NCI-H2029 (cell line): Measurements from ENCODE around the gene HDAC8.
"Not testable (repeated sequence)": the region's sequence is repeated elsewhere in the genome, so short reads cannot be mapped to it uniquely, and the experiment has no call there.

Source experiments
- DNase-seq: peaks from one replicate; lab custom pipeline; 2025; lab: John Stamatoyannopoulos, UW

The HDAC8 gene

GRCh38 chrX:72532366-72532765, 40.3 kb downstream of the HDAC8 start:
- no peak for DNase-seq

DNA sequence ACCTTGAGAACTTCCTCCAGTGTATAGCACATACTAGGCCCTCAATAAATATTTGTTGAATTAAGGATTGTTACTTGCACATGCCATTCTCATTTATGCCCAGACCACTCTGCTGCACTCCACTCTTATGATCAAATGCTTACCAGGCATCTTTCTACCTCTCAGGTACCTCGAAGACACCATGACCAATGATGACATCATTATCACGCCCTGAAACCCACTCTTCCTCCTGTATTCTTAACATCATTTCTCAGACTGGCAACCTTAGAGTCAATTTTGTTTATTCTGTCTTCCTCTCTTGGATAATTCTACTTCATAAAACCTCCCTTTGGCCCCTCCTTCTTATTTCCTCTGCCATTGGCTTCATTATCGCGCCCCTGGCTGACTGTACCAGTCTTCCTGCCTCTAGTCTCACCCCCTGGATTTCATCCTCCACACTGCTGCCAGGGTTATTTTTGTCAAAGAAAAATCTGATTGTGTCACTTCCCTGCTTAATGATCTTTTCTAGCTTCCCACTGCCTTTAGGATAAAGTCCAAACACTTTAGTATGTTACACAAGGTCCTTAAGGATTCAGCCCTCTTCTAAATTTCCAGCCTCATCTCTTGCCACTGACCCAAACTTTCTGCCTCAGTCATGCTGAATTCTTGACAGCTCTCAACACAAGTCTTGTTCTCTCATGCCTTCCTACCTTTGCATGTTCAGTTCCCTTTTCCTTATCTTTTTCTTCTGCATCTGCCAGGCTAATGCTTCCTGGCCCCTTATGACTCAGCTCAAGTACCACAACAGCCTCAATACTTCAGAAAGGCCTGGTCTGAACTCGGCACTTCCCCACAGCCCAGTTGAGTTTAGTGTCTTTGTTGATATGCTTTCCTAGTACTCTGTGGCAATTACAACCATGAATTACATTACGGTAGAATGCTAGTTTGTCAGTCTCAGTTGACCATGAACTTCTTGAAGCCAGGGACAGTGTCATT, 45.8 kb downstream of the HDAC8 start:
- DNase-seq = no peak

DNA sequence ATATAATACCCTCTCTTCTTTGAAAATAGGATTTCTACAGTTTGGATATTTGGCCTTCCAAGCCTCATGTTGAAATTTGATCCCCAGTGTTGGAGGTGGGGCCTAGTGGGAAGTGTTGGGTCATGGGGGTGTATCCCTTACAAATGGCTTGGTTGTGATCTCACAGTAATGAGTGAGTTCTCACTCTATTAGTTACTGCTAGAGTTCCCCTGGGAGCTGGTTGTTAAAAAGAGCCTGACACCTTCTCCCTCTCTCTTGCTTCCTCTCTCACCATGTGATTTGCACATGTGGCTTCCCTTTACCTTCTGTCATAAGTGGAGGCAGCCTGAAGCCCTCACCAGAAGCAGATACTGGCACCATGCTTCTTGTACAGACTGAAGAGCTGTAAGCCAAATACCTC, 73.9 kb downstream of the HDAC8 start:
- no peak for DNase-seq

DNA sequence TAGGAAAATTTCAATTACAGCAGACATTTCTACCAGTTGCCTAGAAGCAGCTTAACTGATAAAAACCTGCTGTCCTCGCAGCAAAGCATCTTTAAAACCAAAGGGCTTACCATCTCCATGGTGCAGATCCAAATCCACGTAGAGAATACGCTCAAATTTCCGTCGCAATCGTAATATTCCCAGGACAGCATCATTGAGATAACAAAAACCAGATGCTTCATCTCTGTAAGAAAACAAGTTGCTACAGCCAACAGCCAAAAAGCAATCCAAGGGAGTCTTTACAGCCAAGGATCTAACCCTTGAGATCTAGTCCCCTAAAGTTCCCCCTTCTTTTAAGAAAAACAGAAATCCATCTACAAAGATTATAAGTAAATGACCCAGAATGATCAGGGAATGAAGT, 77.6 kb downstream of the HDAC8 start:
- DNase-seq = no peak

- no peak for DNase-seq
Measured at GRCh38 chrX:72492499-72492898, 80.1 kb downstream of the HDAC8 start.

- not testable (repeated sequence) for DNase-seq
Measured at GRCh38 chrX:72490221-72490620, 82.4 kb downstream of the HDAC8 start.

- no peak for DNase-seq
Measured at GRCh38 chrX:72487661-72488060, 85.0 kb downstream of the HDAC8 start.

DNA sequence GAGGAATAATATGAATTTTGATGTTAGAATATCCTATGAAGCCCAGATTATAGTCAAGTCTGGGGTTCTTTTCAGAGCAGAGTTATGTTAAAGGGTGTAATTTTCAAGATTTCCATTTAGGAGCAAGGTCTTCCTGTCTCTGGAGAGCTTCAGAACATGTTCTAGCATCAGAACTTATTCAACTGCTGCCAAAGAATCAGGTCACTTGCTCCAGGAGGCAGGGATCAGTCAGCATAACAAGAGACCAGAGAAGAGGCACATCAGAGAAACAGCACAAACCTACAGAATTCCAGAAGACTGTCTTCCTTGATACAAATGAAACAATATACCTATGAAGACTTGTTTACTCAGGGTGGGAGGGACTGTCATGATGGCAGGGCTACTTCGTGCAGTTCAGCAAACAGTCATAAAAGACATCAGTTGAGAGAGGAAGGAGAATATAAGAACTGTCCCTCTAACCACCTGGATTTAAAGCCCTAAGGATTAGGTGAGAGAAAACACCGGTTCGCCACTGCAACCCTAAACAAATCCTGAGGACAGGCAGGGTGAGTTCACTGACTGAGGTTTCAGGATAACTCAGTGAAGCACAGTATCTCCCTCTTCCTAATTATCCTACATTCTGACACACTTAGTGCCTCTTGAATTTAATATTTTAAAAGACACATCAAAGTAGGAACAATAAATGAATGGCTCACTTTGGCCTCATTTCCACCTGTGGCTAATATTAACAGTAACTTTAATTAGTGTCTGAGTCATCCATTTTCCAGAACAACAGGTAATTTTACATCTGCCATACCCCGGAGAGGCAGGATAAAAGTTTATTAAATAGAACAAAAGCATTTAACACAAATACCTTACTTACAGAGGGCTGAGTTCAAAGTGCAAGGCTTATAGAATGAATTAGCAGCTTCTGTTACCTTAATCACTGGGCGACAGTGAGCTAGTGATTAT, 93.0 kb downstream of the HDAC8 start:
- DNase-seq = no peak

- DNase-seq = no peak
Measured at GRCh38 chrX:72478853-72479252, 93.8 kb downstream of the HDAC8 start.

- no peak for DNase-seq
Measured at GRCh38 chrX:72478351-72478750, 94.3 kb downstream of the HDAC8 start.

- no peak for DNase-seq
Measured at GRCh38 chrX:72477781-72478181, 94.9 kb downstream of the HDAC8 start.

DNA sequence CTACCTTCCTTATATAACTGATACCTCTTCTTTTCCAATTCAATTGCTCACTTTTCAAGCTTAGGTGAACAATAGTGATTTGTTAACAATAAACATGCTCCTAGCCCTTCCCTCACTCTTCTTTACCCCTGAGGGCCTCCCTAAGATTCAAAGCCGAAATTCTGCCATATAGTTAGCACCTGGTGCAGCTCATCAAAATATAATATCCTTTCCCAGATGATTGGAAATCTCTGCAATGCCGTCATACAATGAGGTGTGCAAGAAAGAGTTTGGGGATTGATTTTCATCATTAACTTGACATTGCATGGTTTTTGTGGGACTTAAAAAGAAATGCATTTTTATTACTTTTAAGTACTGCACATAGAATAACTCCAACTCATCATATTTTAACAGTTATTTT, 95.3 kb downstream of the HDAC8 start:
- no peak for DNase-seq

GRCh38 chrX:72475952-72476668, 96.5 kb downstream of the HDAC8 start:
- no peak for DNase-seq

DNA sequence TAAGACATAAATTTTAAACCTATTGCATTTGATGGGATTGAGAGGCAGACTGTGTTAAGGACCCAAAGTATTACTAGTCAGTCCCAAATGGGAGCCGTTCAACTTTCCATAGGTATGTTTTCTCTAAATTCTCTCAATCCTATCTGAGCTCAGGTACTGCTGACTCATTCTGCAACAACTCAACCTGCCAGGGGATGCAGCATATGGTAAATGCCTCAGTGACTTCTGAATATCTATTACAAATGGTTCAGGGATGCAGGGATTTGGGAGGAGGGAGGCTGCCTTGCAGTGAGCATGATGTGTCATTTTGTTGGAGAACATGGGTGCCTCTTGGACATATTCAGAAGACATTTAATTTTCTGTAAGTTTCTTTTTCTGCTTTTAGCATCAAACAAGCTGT, 97.3 kb downstream of the HDAC8 start:
- DNase-seq = no peak

GRCh38 chrX:72470532-72471223, 102.0 kb downstream of the HDAC8 start:
- DNase-seq = no peak

DNA sequence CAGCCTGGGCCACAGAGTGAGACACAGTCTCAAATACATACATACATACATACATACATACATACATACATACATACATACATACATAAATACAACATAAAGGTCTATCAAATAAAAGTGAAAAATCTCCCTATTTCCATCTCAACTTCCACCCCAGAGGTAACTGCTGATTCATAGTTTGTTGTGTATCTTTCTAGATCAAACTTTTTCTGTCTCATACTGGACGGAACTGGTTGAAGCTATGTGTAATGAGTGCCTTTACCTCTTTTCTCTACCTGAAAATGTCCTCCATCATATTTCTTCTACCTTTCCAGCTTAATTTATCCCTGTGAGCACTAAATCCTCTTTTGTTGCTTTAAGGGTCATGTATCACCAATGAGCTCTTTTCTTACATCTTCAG, 102.5 kb downstream of the HDAC8 start:
- DNase-seq = no peak

GRCh38 chrX:72468607-72469006, 104.0 kb downstream of the HDAC8 start:
- DNase-seq = no peak

DNA sequence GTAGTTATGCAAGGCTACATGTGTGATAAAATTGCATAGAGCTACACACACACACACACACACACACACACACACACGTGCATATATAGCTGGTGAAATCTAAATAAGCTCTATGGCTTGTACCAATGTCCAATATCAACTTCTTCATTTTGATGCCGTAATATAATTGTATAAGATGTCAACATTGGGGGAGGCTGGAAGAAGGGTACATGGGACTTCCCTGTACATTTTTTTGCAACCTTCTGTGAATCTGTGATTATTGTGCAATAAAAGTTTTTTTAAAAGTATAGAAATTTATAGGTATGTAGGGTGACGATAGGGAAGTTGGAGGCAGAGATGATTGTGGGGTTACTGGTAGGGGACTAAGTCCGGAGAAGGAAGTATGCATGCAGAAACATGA, 105.5 kb downstream of the HDAC8 start:
- DNase-seq = no peak

- no peak for DNase-seq
Measured at GRCh38 chrX:72466493-72466892, 106.2 kb downstream of the HDAC8 start.

DNA sequence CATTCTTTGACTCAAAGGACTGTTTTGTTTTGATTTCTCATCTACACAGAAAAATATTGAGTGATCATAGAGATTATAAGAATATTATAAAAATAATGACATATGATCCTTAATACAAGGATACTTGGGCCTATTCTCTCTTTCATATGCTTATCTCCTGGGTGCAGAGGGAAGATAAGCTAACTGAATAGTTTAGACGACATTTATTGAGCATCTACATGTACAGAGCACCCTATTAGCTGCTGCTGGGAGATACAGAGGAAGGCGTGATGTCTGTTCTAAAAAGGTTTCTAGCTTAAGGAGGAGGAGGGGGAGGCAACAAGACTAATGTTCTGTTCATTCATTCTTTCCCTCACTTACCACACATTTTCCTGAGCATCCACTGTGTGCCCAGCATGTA, 106.8 kb downstream of the HDAC8 start:
- no peak for DNase-seq

DNA sequence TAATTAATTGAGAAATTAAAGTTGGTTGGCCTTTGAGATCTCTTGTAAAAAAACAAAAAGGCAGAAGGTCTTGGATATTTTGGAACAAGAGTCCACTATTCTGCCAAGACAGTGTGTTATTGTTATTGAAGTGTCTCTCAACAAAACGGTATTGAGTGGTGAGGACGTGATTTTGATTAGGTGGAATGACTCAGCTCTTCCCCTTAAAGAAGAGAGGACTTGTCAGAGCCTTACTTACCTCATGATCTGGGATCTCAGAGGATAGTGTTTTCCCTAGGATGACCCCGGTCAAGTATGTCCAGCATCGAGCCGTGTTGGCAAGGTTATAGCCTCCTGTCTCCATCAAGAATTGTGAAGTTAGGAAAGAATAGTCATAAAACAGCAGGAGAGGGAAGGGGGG, 110.9 kb downstream of the HDAC8 start:
- DNase-seq = no peak

- no peak for DNase-seq
Measured at GRCh38 chrX:72461288-72461687, 111.4 kb downstream of the HDAC8 start.
